K562 (cell line): ENCODE data around the gene GPHN. TPM values are rescaled to one million over a fixed set of nuclear protein-coding genes. Genes with fewer than 3 reads are reported as not detected.

Source experiments
- ATAC-seq: fragments of 200-7000 bp; cut with Tn5 transposase; 3 replicates; pipeline ENCODE4 v1.9.1; 2020; ENCODE audit warnings: moderate library complexity
- BruUV-seq: library from RNA; stranded (reverse); fragments of 400-500 nt; replicated peaks from 2 replicates; lab custom pipeline; 2021; lab: Mats Ljungman, UMichigan
- CTCF ChIA-PET: fragments of 300-600 bp; formaldehyde crosslinking; extraction: SDS; loops from one replicate; lab custom pipeline; 2021; ENCODE audit warnings: low intra/inter-chr PET ratio; lab: Yijun Ruan, JAX
- POLR2A ChIA-PET: fragments of 300-600, 350-650 bp; sonication (Branson Sonifier 250); formaldehyde crosslinking; extraction: SDS; loops from one replicate; lab custom pipeline; 2021; ENCODE audit warnings: antibody characterized with exemption, inconsistent platforms; lab: Yijun Ruan, JAX
- DNase-seq, 4 experiments: peaks; one replicate each; pipeline versions ENCODE4 v3.0.0 to v3.0.0-alpha.2; 2011 to 2018; ENCODE audit warnings: low spot score in 3 of 4, mixed read lengths in 3 of 4; ENCODE audit errors: extremely low read depth in 1 of 4
- FAIRE-seq: peaks from 2 replicates; lab custom pipeline; 2011; peaks lifted over from hg19 to GRCh38; lab: Jason Lieb, UNC
- H2AFZ ChIP-seq: 2 replicates; pipeline ENCODE4 v1.6.0; 2011; ENCODE audit warnings: low read depth, low read length, control low read depth, inconsistent platforms
- H3K27ac ChIP-seq: fragments of 200-600 bp; 3 replicates; pipeline ENCODE4 v1.8.0; 2011; ENCODE audit warnings: low read depth, mild to moderate bottlenecking, control low read depth, inconsistent platforms, low read length, moderate library complexity, mixed read lengths; ENCODE audit errors: extremely low read depth
- H3K27me3 ChIP-seq, 2 experiments: fragments of 300-600 bp in 1 of 2; 2 replicates in 1 of 2; 3 replicates in 1 of 2; pipeline versions ENCODE4 v1.6.0 to v1.8.0; 2011; ENCODE audit warnings: inconsistent platforms in 2 of 2, low read length in 2 of 2, mild to moderate bottlenecking in 1 of 2, mixed read lengths in 1 of 2, moderate library complexity in 1 of 2; ENCODE audit not compliant: control insufficient read depth in 2 of 2, insufficient read depth in 2 of 2
- H3K36me3 ChIP-seq: fragments of 300-600 bp; 3 replicates; pipeline ENCODE4 v1.8.0; 2011; ENCODE audit warnings: mild to moderate bottlenecking, low read length, inconsistent platforms; ENCODE audit not compliant: control insufficient read depth, insufficient read depth
- H3K4me1 ChIP-seq, 2 experiments: fragments of 200-600 bp in 1 of 2; replicated peaks in 1 of 2; 2 replicates in 1 of 2; 3 replicates in 1 of 2; pipeline versions ENCODE4 v1.5.1 to v1.8.0; 2011; ENCODE audit warnings: inconsistent platforms in 2 of 2, low read length in 2 of 2, mild to moderate bottlenecking in 1 of 2, mixed read lengths in 1 of 2, moderate library complexity in 1 of 2; ENCODE audit not compliant: control insufficient read depth in 2 of 2, insufficient read depth in 2 of 2
- H3K4me2 ChIP-seq: 2 replicates; pipeline ENCODE4 v1.6.1; 2011; ENCODE audit warnings: low read length, control low read depth, inconsistent platforms, mixed read lengths; ENCODE audit not compliant: insufficient read depth
- H3K4me3 ChIP-seq: fragments of 200-600 bp; sonication (generic), shearing (Covaris generic); 2 replicates; pipeline ENCODE4 v1.5.1; 2016; ENCODE audit warnings: control low read depth, inconsistent platforms
- H3K79me2 ChIP-seq: fragments of 200-600 bp; 3 replicates; pipeline ENCODE4 v1.8.0; 2011; ENCODE audit warnings: low read length, inconsistent platforms; ENCODE audit not compliant: control insufficient read depth, insufficient read depth
- H3K9ac ChIP-seq, 2 experiments: 2 replicates each; pipeline versions ENCODE4 v1.6.0 to v1.6.1; 2011; ENCODE audit warnings: low read depth in 2 of 2, low read length in 2 of 2, control low read depth in 1 of 2, inconsistent platforms in 1 of 2, mild to moderate bottlenecking in 1 of 2, mixed read lengths in 1 of 2; ENCODE audit not compliant: insufficient read depth in 1 of 2
- H3K9me1 ChIP-seq: one replicate; pipeline ENCODE4 v1.6.0; 2011; ENCODE audit warnings: inconsistent platforms, mild to moderate bottlenecking, low read length, moderate library complexity; ENCODE audit not compliant: control insufficient read depth, insufficient read depth
- H3K9me3 ChIP-seq: replicated peaks from 2 replicates; pipeline ENCODE4 v1.5.1; 2011; ENCODE audit warnings: low read depth, low read length, inconsistent platforms; ENCODE audit not compliant: control insufficient read depth, insufficient read depth
- H4K20me1 ChIP-seq: replicated peaks from 2 replicates; pipeline ENCODE4 v1.6.1; 2011; ENCODE audit warnings: low read length, inconsistent platforms, mixed read lengths; ENCODE audit not compliant: control insufficient read depth, insufficient read depth
- MGA ChIP-seq: fragments of 450-650 bp; IDR thresholded peaks from 2 replicates; pipeline ENCODE4 v1.6.1; 2016; ENCODE audit warnings: mild to moderate bottlenecking, moderate library complexity
- WGBS: fragments of 100-300 bp; shearing (Covaris generic); methylation state at CpG from one replicate; pipeline ENCODE4 v1.1.6; 2016; ENCODE audit warnings: low coverage, mixed read lengths; ENCODE audit not compliant: insufficient coverage; ENCODE audit errors: missing lambda C conversion rate; 5-methylcytosine and 5-hydroxymethylcytosine counted together
- in situ Hi-C: fragments of 300-500 bp; cut with MboI; formaldehyde crosslinking; loops from 4 replicates; pipeline ENCODE4 v1.15.0; 2018; ENCODE audit warnings: inconsistent platforms, mixed read lengths
- intact Hi-C: fragments of 100-400 bp; cut with micrococcal nuclease; formaldehyde crosslinking; loops from 2 replicates; pipeline ENCODE4 v1.14.2; 2022
- polyA plus RNA-seq, 8 experiments: library from polyadenylated mRNA; depleted of rRNA in 4 of 8; stranded (reverse) in 5 of 8; unstranded in 3 of 8; fragments of >200 nt; fragmentation: Nextera tagmentation in 2 of 8; fragmentation: Illumina TruSeq in 1 of 8; extraction: Ambion mirVana in 2 of 8; extraction: Trizol in 1 of 8; gene quantifications; 2 replicates each; pipeline versions ENCODE4 v1.2.1 to v1.2.3, GENCODE V29; 2011 to 2014; ENCODE audit warnings: inconsistent platforms in 1 of 8, missing spikeins in 1 of 8
- total RNA-seq, 7 experiments: library from RNA; depleted of rRNA in 6 of 7; stranded (reverse); fragments of >200 nt in 6 of 7; fragmentation: Illumina TruSeq in 2 of 7; extraction: Trizol in 2 of 7; gene quantifications; 2 replicates each; pipeline versions ENCODE4 v1.2.1 to v1.2.3, GENCODE V29; 2011 to 2021; ENCODE audit warnings: low replicate concordance in 1 of 7
- TF ChIP-seq, protein P1 (sequence below), 2 experiments: IDR thresholded peaks in 1 of 2; conservative IDR thresholded peaks in 1 of 2; 2 replicates each; pipeline ENCODE4 v1.6.1; 2016; ENCODE audit warnings: low read depth in 2 of 2, mild to moderate bottlenecking in 1 of 2, missing compliant biosample characterization in 1 of 2, missing genetic modification characterization in 1 of 2, moderate library complexity in 1 of 2
- TF ChIP-seq, protein P2 (sequence below): fragments of 450-650 bp; IDR thresholded peaks from 2 replicates; pipeline ENCODE4 v1.6.1; 2016; ENCODE audit warnings: antibody characterized with exemption

Gene GPHN
- total and polyA plus RNA-seq, 9 of the 15 experiments (the other 6 are each of a cell fraction or from before 2014, with no cell fraction given), result 5.9 to 16.0 (median 11.4) TPM

DNA sequence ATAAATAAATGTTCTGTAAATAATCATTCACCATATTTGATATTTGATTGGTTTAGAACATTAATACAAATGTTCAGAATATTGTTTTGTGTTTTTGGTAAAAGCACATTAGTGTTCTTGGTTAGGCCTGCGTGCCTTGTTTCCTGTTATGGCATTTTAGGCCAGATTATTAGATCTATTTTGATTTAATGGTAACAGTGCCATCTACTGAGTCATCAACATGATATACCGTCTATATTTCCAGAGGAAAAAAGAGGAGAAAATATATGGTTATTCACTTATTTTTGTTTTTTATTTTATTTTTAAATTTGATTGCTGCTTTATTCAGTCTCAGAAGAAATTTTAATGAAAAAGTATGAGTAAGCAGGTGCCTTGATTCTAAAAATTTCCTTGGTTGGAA lies 60.3 kb downstream of the GPHN start:
- Histone ChIP-seq H3K9ac (no peak overlapping the region), H3K27me3 (no peaks in the 10 kb centered on the region), H4K20me1 (no peaks in the 10 kb centered on the region), H3K4me3 (no peak overlapping the region), H3K36me3 (no peaks in the 10 kb centered on the region), H3K4me2 (no peak overlapping the region), H3K4me1 (no peaks in the 10 kb centered on the region), H2AFZ (no peak overlapping the region), H3K27ac (no peak overlapping the region), H3K9me1 (no peaks in the 10 kb centered on the region), H3K9me3 (no peaks in the 10 kb centered on the region), H3K79me2 (no peaks in the 10 kb centered on the region)
- 64% methylated on average over 2 of the region's 2 CpGs for WGBS
- BruUV-seq, result no TSS peak
- intact Hi-C loops, result no loop called here
- ChIA-PET POLR2A (no interaction called here), CTCF (no interaction called here)
- DNase-seq (no peak), FAIRE-seq (no peak), ATAC-seq (no peak)
- in situ Hi-C loops, result loop anchor here (5.0 kb wide), 1 partner anchor 104 kb away; no protein-coding TSS in a partner anchor
- TF ChIP-seq, protein P1, sequence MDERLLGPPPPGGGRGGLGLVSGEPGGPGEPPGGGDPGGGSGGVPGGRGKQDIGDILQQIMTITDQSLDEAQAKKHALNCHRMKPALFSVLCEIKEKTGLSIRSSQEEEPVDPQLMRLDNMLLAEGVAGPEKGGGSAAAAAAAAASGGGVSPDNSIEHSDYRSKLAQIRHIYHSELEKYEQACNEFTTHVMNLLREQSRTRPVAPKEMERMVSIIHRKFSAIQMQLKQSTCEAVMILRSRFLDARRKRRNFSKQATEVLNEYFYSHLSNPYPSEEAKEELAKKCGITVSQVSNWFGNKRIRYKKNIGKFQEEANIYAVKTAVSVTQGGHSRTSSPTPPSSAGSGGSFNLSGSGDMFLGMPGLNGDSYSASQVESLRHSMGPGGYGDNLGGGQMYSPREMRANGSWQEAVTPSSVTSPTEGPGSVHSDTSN (CRISPR knock-in tag; IDR thresholded peaks at IDR 0.05; ENCODE audit: low read depth), result no peak
- TF ChIP-seq, protein P1 (tag; conservative IDR thresholded peaks at IDR 0.05; ENCODE audit: low read depth), result no peak
- TF ChIP-seq MGA, result no peak
- TF ChIP-seq, protein P2, sequence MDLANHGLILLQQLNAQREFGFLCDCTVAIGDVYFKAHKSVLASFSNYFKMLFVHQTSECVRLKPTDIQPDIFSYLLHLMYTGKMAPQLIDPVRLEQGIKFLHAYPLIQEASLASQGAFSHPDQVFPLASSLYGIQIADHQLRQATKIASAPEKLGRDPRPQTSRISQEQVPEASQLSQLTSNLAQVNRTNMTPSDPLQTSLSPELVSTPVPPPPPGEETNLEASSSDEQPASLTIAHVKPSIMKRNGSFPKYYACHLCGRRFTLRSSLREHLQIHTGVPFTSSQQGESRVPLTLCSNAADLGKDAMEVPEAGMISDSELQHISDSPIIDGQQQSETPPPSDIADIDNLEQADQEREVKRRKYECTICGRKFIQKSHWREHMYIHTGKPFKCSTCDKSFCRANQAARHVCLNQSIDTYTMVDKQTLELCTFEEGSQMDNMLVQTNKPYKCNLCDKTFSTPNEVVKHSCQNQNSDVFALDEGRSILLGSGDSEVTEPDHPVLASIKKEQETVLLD, result no peak
